ENCODE measurements around the gene DPF1. TPM values are rescaled to one million over a fixed set of nuclear protein-coding genes. Genes with fewer than 3 reads are reported as not detected.

The DPF1 gene
- total and polyA plus RNA-seq, 5 experiments from 2014 or later, result not detected

GRCh38 chr19:38213469-38213868 is 10.6 kb downstream of the DPF1 start:
- Mint-ChIP-seq H3K4me1 (peaks cover 20 to 28% (median 25%) of the 10 kb centered on the region in 4 donors), H3K36me3 (peaks cover 0 to 10% (median 1%) of the 10 kb centered on the region in 3 donors), H3K27me3 (peaks cover 21 to 74% (median 33%) of the 10 kb centered on the region in 5 donors), H3K4me3 (peak overlapping the region in 2 of 10 donors; percentile 11 to 80), H3K9me3 (peaks cover 0 to 5% (median 0%) of the 10 kb centered on the region in 9 donors), H3K27ac (peak overlapping the region in 3 of 10 donors; percentile 44 to 96 (median 71))
- no peak for DNase-seq
- ATAC-seq, result no peak
- POLR2A ChIA-PET, result no interaction called here

GRCh38 chr19:38211766-38212165 is 12.3 kb downstream of the DPF1 start:
- Mint-ChIP-seq H3K9me3 (peaks cover 0 to 5% (median 0%) of the 10 kb centered on the region in 9 donors), H3K4me1 (peaks cover 22 to 28% (median 25%) of the 10 kb centered on the region in 4 donors), H3K27me3 (peaks cover 20 to 63% (median 31%) of the 10 kb centered on the region in 5 donors), H3K27ac (peak overlapping the region in 1 of 10 donors; percentile 27), H3K36me3 (peaks cover 0 to 20% (median 10%) of the 10 kb centered on the region in 3 donors), H3K4me3 (no peak overlapping the region)
- POLR2A ChIA-PET, result no interaction called here
- no peak for DNase-seq
- no peak for ATAC-seq

GRCh38 chr19:38211151-38211591 is 12.9 kb downstream of the DPF1 start:
- peaks cover 20 to 59% (median 31%) of the 10 kb centered on the region in 5 donors for H3K27me3 Mint-ChIP-seq
- H3K4me3 Mint-ChIP-seq, result peak overlapping the region in 7 of 10 donors; percentile 6 to 65 (median 60)
- DNase-seq (peak in 2 of 10 donors; percentile 20 to 30), ATAC-seq (peak; percentile 26 to 34)
- POLR2A ChIA-PET, result no interaction called here
- H3K27ac Mint-ChIP-seq, result peak overlapping the region in 1 of 10 donors; percentile 46
- H3K36me3 Mint-ChIP-seq, result peaks cover 0 to 23% (median 16%) of the 10 kb centered on the region in 3 donors
- H3K9me3 Mint-ChIP-seq, result peaks cover 0 to 5% (median 0%) of the 10 kb centered on the region in 9 donors
- peaks cover 22 to 28% (median 25%) of the 10 kb centered on the region in 4 donors for H3K4me1 Mint-ChIP-seq

GRCh38 chr19:38210458-38210987 is 13.5 kb downstream of the DPF1 start:
- Mint-ChIP-seq H3K9me3 (peaks cover 0 to 5% (median 0%) of the 10 kb centered on the region in 9 donors), H3K4me3 (peak overlapping the region in 7 of 10 donors; percentile 6 to 72 (median 60)), H3K27ac (peak overlapping the region in 1 of 10 donors; percentile 89), H3K36me3 (peaks cover 0 to 23% (median 16%) of the 10 kb centered on the region in 3 donors), H3K4me1 (peaks cover 22 to 28% (median 25%) of the 10 kb centered on the region in 4 donors), H3K27me3 (peaks cover 17 to 53% (median 26%) of the 10 kb centered on the region in 5 donors)
- ATAC-seq, result no peak
- DNase-seq, result no peak
- POLR2A ChIA-PET, result no interaction called here

GRCh38 chr19:38209671-38210457 is 14.2 kb downstream of the DPF1 start:
- POLR2A ChIA-PET, result no interaction called here
- Mint-ChIP-seq H3K4me3 (peak overlapping the region in 8 of 10 donors; percentile 1 to 72 (median 27)), H3K36me3 (peaks cover 0 to 28% (median 17%) of the 10 kb centered on the region in 3 donors), H3K27ac (peak overlapping the region in 3 of 10 donors; percentile 53 to 89 (median 57)), H3K9me3 (peaks cover 0 to 5% (median 0%) of the 10 kb centered on the region in 9 donors), H3K27me3 (peaks cover 17 to 52% (median 26%) of the 10 kb centered on the region in 5 donors), H3K4me1 (peaks cover 22 to 28% (median 25%) of the 10 kb centered on the region in 4 donors)
- DNase-seq, result no peak
- ATAC-seq, result no peak

GRCh38 chr19:38209152-38209551 is 14.9 kb downstream of the DPF1 start:
- Mint-ChIP-seq H3K36me3 (peaks cover 0 to 35% (median 23%) of the 10 kb centered on the region in 3 donors), H3K27ac (peak overlapping the region in 1 of 10 donors; percentile 89), H3K4me1 (peaks cover 18 to 24% (median 20%) of the 10 kb centered on the region in 4 donors), H3K9me3 (peaks cover 0 to 4% (median 0%) of the 10 kb centered on the region in 9 donors), H3K27me3 (peaks cover 14 to 47% (median 22%) of the 10 kb centered on the region in 5 donors), H3K4me3 (no peak overlapping the region)
- POLR2A ChIA-PET, result interaction anchor here (0.7 kb wide), 1 partner anchor 307 kb away, joined by 3 read pairs; no protein-coding TSS in a partner anchor
- DNase-seq (no peak), ATAC-seq (no peak)

GRCh38 chr19:38208571-38208970 is 15.5 kb downstream of the DPF1 start:
- Mint-ChIP-seq H3K36me3 (peaks cover 0 to 38% (median 23%) of the 10 kb centered on the region in 3 donors), H3K9me3 (no peaks in the 10 kb centered on the region), H3K27me3 (peaks cover 9 to 41% (median 17%) of the 10 kb centered on the region in 5 donors), H3K4me3 (no peak overlapping the region), H3K4me1 (peaks cover 14 to 18% (median 15%) of the 10 kb centered on the region in 4 donors), H3K27ac (peak overlapping the region in 1 of 10 donors; percentile 9)
- DNase-seq (no peak), ATAC-seq (no peak)
- POLR2A ChIA-PET, result interaction anchor here (0.7 kb wide), 2 partner anchors 111 to 306 kb away, joined by 3 to 4 read pairs; partner anchors contain the start of gene KCNK6

- H3K36me3 Mint-ChIP-seq, result peaks cover 0 to 45% (median 28%) of the 10 kb centered on the region in 3 donors
- DNase-seq (no peak), ATAC-seq (no peak)
- POLR2A ChIA-PET, result no interaction called here
- no peak overlapping the region for H3K4me3 Mint-ChIP-seq
- H3K27ac Mint-ChIP-seq, result peak overlapping the region in 1 of 10 donors; percentile 34
- H3K9me3 Mint-ChIP-seq, result no peaks in the 10 kb centered on the region
- H3K4me1 Mint-ChIP-seq, result peaks cover 10 to 17% (median 13%) of the 10 kb centered on the region in 4 donors
- H3K27me3 Mint-ChIP-seq, result peaks cover 9 to 31% (median 13%) of the 10 kb centered on the region in 5 donors
These were observed 16.5 kb downstream of the DPF1 start for GRCh38 chr19:38207543-38207942.

- no peak for ATAC-seq
These were observed 17.1 kb downstream of the DPF1 start for GRCh38 chr19:38206928-38207327.

GRCh38 chr19:38206006-38206745 is 17.8 kb downstream of the DPF1 start:
- H3K4me1 Mint-ChIP-seq, result peaks cover 10 to 17% (median 13%) of the 10 kb centered on the region in 4 donors
- no peaks in the 10 kb centered on the region for H3K9me3 Mint-ChIP-seq
- POLR2A ChIA-PET, result no interaction called here
- H3K36me3 Mint-ChIP-seq, result peaks cover 0 to 57% (median 36%) of the 10 kb centered on the region in 3 donors
- no peak overlapping the region for H3K4me3 Mint-ChIP-seq
- peaks cover 9 to 26% (median 13%) of the 10 kb centered on the region in 5 donors for H3K27me3 Mint-ChIP-seq
- H3K27ac Mint-ChIP-seq, result no peak overlapping the region
- no peak for DNase-seq
- ATAC-seq, result no peak

More at GRCh38 chr19:38206928-38207327, 17.1 kb downstream of the DPF1 start:
- H3K4me1 Mint-ChIP-seq, result peaks cover 10 to 17% (median 13%) of the 10 kb centered on the region in 4 donors
- POLR2A ChIA-PET, result no interaction called here
- no peak overlapping the region for H3K4me3 Mint-ChIP-seq
- no peak for DNase-seq
- H3K27me3 Mint-ChIP-seq, result peaks cover 9 to 28% (median 13%) of the 10 kb centered on the region in 5 donors
- H3K36me3 Mint-ChIP-seq, result peaks cover 0 to 49% (median 28%) of the 10 kb centered on the region in 3 donors
- H3K9me3 Mint-ChIP-seq, result no peaks in the 10 kb centered on the region
- peak overlapping the region in 1 of 10 donors; percentile 34 for H3K27ac Mint-ChIP-seq

GRCh38 chr19:38204728-38205127 is 19.3 kb downstream of the DPF1 start:
- ATAC-seq, result no peak
- H3K4me3 Mint-ChIP-seq, result no peak overlapping the region
- peaks cover under 1 to 13% (median 2%) of the 10 kb centered on the region in 5 donors for H3K27me3 Mint-ChIP-seq
- H3K36me3 Mint-ChIP-seq, result peaks cover 0 to 59% (median 38%) of the 10 kb centered on the region in 3 donors
- DNase-seq, result no peak
- POLR2A ChIA-PET, result no interaction called here
- no peak overlapping the region for H3K27ac Mint-ChIP-seq
- peaks cover under 1 to 3% (median 2%) of the 10 kb centered on the region in 4 donors for H3K4me1 Mint-ChIP-seq
- H3K9me3 Mint-ChIP-seq, result no peaks in the 10 kb centered on the region

- no peak for ATAC-seq
- H3K36me3 Mint-ChIP-seq, result peaks cover 0 to 57% (median 38%) of the 10 kb centered on the region in 3 donors
- peaks cover 0 to 2% (median 0%) of the 10 kb centered on the region in 4 donors for H3K4me1 Mint-ChIP-seq
- POLR2A ChIA-PET, result no interaction called here
- no peak overlapping the region for H3K27ac Mint-ChIP-seq
- H3K27me3 Mint-ChIP-seq, result peaks cover 0 to 8% (median 0%) of the 10 kb centered on the region in 5 donors
- DNase-seq, result no peak
- no peaks in the 10 kb centered on the region for H3K9me3 Mint-ChIP-seq
- H3K4me3 Mint-ChIP-seq, result no peak overlapping the region
These were observed 19.9 kb downstream of the DPF1 start for GRCh38 chr19:38204096-38204495.

Data from naive thymus-derived CD8-positive, alpha-beta T cell (primary cell).